ENCODE data around the gene CDH23.

GRCh38 chr10:71529207-71529827 lies 132.6 kb downstream of the CDH23 start:
- TF ChIP-seq CTCF (IDR thresholded peaks at IDR 0.05; ENCODE audit: low read depth, low read length, poor library complexity, severe bottlenecking) (no peak), EZH2phosphoT487 (IDR thresholded peaks at IDR 0.05; ENCODE audit: borderline replicate concordance, low read length) (no peak)
